CD4-positive, CD25-positive, alpha-beta regulatory T cell (primary cell): Measurements from ENCODE around the gene SLC25A38. TPM values are rescaled to one million over a fixed set of nuclear protein-coding genes. Genes with fewer than 3 reads are reported as not detected.
A peak's percentile ranks its signal among the peaks of the same experiment; 100 is the strongest.

Experiments
- ATAC-seq, 2 donors: fragments of 150-1000 bp; cut with Tn5 transposase; one replicate each; pipeline ENCODE4 v1.10.0; 2021; ENCODE audit warnings: low read depth in 2 of 2, moderate number of reproducible peaks in 2 of 2, moderate library complexity in 1 of 2
- DNase-seq, 3 donors: peaks; one replicate each; pipeline versions ENCODE4 v3.0.0 to v3.0.0-alpha.2; 2012 to 2022; ENCODE audit warnings: mixed read lengths in 1 of 3
- H3K27ac ChIP-seq: one replicate; pipeline ENCODE4 v1.7.0; 2013; ENCODE audit warnings: mild to moderate bottlenecking, low read length; ENCODE audit not compliant: insufficient read depth, poor library complexity, severe bottlenecking
- H3K27me3 ChIP-seq: one replicate; pipeline ENCODE4 v1.7.0; 2013; ENCODE audit warnings: low read length; ENCODE audit not compliant: control insufficient read depth, insufficient read depth
- H3K36me3 ChIP-seq: one replicate; pipeline ENCODE4 v1.7.0; 2013; ENCODE audit warnings: mild to moderate bottlenecking, low read length, moderate library complexity; ENCODE audit not compliant: control insufficient read depth, insufficient read depth
- H3K4me1 ChIP-seq: 2 replicates; pipeline ENCODE4 v1.7.0; 2013; ENCODE audit warnings: mild to moderate bottlenecking, low read length; ENCODE audit not compliant: insufficient read depth, control insufficient read depth, poor library complexity, severe bottlenecking
- H3K4me3 ChIP-seq: one replicate; pipeline ENCODE4 v1.7.0; 2013; ENCODE audit warnings: low read depth, mild to moderate bottlenecking, low read length, moderate library complexity
- H3K9me3 ChIP-seq, 2 experiments: 1 replicate in 1 of 2; 2 replicates in 1 of 2; pipeline ENCODE4 v1.7.0; 2013; ENCODE audit warnings: low read length in 2 of 2, mild to moderate bottlenecking in 1 of 2, moderate library complexity in 1 of 2; ENCODE audit not compliant: control insufficient read depth in 2 of 2
- H3K27ac Mint-ChIP-seq, 3 donors: one replicate each; pipeline ENCODE4 v1.8.0; 2020 to 2022; ENCODE audit warnings: mild to moderate bottlenecking in 3 of 3, mixed read lengths in 3 of 3, moderate library complexity in 2 of 3
- H3K27me3 Mint-ChIP-seq: one replicate; pipeline ENCODE4 v1.8.0; 2022; ENCODE audit warnings: mild to moderate bottlenecking, mixed read lengths
- H3K36me3 Mint-ChIP-seq: one replicate; pipeline ENCODE4 v1.8.0; 2020; ENCODE audit warnings: mixed read lengths
- H3K4me1 Mint-ChIP-seq, 4 donors: one replicate each; pipeline ENCODE4 v1.8.0; 2020 to 2022; ENCODE audit warnings: mixed read lengths in 4 of 4, mild to moderate bottlenecking in 1 of 4
- H3K4me3 Mint-ChIP-seq, 4 donors: one replicate each; pipeline ENCODE4 v1.8.0; 2020 to 2022; ENCODE audit warnings: mild to moderate bottlenecking in 4 of 4, mixed read lengths in 4 of 4, moderate library complexity in 3 of 4
- H3K9me3 Mint-ChIP-seq, 7 donors: one replicate each; pipeline ENCODE4 v1.8.0; 2020 to 2022; ENCODE audit warnings: mixed read lengths in 7 of 7, mild to moderate bottlenecking in 3 of 7, moderate library complexity in 2 of 7
- polyA plus RNA-seq, 4 donors: library from polyadenylated mRNA; unstranded; fragments of 300-500 nt; fragmentation: Illumina TruSeq; gene quantifications; one replicate each; pipeline ENCODE4 v1.2.3, GENCODE V29; 2021
- total RNA-seq: library from RNA; stranded (reverse); gene quantifications from one replicate; pipeline ENCODE4 v1.2.3, GENCODE V29; 2022

Gene SLC25A38
- total and polyA plus RNA-seq, 5 donors from 2014 or later, result 52.2 to 70.1 (median 65.0) TPM

GRCh38 chr3:39386318-39386717 lies 3.1 kb downstream of the SLC25A38 start:
- no peaks in the 10 kb centered on the region for H3K27me3 Mint-ChIP-seq
- peak overlapping the region; percentile 30 to 98 (median 64) for H3K4me3 Mint-ChIP-seq
- peaks cover 22% of the 10 kb centered on the region for H3K36me3 Mint-ChIP-seq
- Histone ChIP-seq H3K36me3 (peaks cover 18% of the 10 kb centered on the region), H3K27me3 (no peaks in the 10 kb centered on the region), H3K4me1 (peaks cover 74% of the 10 kb centered on the region), H3K9me3 (no peaks in the 10 kb centered on the region), H3K4me3 (peak overlapping the region; percentile 45), H3K27ac (peak overlapping the region; percentile 58)
- DNase-seq (no peak), ATAC-seq (no peak)
- H3K27ac Mint-ChIP-seq, result peak overlapping the region in 2 of 3 donors; percentile 44 to 77
- H3K9me3 Mint-ChIP-seq, result peaks cover 0 to 1% (median 0%) of the 10 kb centered on the region in 7 donors
- H3K4me1 Mint-ChIP-seq, result peaks cover 47 to 85% (median 60%) of the 10 kb centered on the region in 4 donors

DNA sequence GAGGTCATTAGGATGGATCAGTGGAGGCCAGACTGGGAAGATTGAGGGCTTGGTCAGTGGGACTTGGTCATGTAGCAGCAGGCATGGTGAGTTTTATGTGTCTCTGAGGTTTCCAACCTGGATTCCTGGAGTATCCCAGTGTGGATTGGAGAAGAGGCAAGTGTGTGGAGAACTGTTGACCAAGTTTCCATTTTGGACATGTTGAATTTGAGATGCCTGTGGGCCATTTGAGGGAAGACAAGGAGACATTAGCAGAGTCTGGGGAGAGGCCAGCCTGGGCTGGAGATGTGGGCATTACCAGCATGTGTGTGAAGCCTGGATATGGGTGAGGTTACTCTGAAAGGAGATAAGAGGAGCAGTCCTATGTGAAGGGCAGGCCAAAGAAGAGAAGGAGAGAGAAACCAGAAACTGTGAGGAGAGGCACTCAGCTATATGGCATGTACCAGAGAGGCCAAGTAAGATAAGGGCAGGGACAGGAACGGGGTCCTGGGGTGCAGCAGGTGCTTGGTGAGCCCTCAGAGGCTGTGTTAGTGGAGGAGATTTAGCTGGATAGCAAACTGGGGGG lies 4.3 kb downstream of the SLC25A38 start:
- Mint-ChIP-seq H3K27ac (peak overlapping the region; percentile 59 to 83 (median 72)), H3K4me1 (peaks cover 43 to 82% (median 62%) of the 10 kb centered on the region in 4 donors), H3K36me3 (peaks cover 29% of the 10 kb centered on the region), H3K9me3 (peaks cover 0 to 1% (median 0%) of the 10 kb centered on the region in 7 donors), H3K27me3 (no peaks in the 10 kb centered on the region), H3K4me3 (peak overlapping the region; percentile 30 to 98 (median 63))
- Histone ChIP-seq H3K9me3 (no peaks in the 10 kb centered on the region), H3K27me3 (no peaks in the 10 kb centered on the region), H3K27ac (no peak overlapping the region), H3K4me3 (peak overlapping the region; percentile 34), H3K4me1 (peaks cover 72% of the 10 kb centered on the region), H3K36me3 (peaks cover 29% of the 10 kb centered on the region)
- DNase-seq (no peak), ATAC-seq (no peak)

DNA sequence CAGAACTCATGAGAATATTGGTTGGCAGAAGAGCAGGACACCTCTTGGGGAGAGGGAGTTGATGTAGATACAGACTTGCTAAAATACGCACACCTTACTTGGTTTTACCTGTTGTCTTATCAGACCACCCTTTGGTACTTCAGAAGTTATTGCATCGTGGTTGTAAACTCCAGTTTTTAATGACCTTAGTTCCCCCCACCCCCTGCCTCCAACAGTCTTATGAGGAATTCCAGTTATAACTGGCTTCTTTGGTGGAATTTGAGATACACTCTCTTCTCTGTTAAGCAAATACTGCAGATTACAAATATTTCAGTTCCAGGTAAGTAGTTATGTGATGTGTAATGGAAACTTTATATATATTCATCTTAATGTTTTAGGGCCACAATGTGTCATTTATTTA lies 5.0 kb downstream of the SLC25A38 start:
- peaks cover 66% of the 10 kb centered on the region for H3K4me1 ChIP-seq
- peaks cover 0 to 1% (median 0%) of the 10 kb centered on the region in 7 donors for H3K9me3 Mint-ChIP-seq
- H3K27ac ChIP-seq, result peak overlapping the region; percentile 69
- H3K4me3 ChIP-seq, result no peak overlapping the region
- no peaks in the 10 kb centered on the region for H3K9me3 ChIP-seq
- peaks cover 29% of the 10 kb centered on the region for H3K36me3 Mint-ChIP-seq
- H3K27me3 Mint-ChIP-seq, result no peaks in the 10 kb centered on the region
- peak overlapping the region; percentile 9 to 91 (median 59) for H3K27ac Mint-ChIP-seq
- peak overlapping the region in 3 of 4 donors; percentile 10 to 98 (median 75) for H3K4me3 Mint-ChIP-seq
- H3K4me1 Mint-ChIP-seq, result peaks cover 43 to 77% (median 60%) of the 10 kb centered on the region in 4 donors
- ATAC-seq (no peak), DNase-seq (no peak)
- H3K36me3 ChIP-seq, result peaks cover 36% of the 10 kb centered on the region
- no peaks in the 10 kb centered on the region for H3K27me3 ChIP-seq

DNA sequence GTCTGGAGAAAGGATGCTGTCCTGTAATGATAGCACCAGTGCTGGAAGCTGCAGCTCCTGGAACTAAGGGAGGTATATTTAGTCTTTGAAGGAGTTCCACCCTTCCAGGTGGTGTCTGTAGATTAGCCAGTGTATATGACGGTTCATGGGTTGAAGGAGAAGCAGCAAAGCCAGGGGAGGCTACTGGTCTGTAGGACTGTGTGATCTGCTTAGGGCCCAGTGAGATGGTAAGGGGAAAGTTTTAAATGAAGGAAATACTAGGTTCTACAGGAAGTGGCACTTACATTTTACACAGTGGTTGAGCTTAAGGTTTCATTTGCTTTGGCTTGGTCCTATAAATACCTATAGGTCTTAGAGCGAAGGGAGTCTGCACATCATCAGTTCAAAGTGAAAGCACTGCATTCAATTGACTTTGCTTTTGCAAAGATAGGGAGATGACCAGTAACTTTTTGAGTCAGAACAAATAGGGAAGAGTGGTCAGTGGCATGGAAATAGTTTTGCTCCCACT lies 5.6 kb downstream of the SLC25A38 start:
- H3K4me1 ChIP-seq, result peaks cover 60% of the 10 kb centered on the region
- Mint-ChIP-seq H3K4me3 (peak overlapping the region; percentile 55 to 77 (median 70)), H3K4me1 (peaks cover 43 to 71% (median 57%) of the 10 kb centered on the region in 4 donors), H3K36me3 (peaks cover 32% of the 10 kb centered on the region), H3K9me3 (peaks cover 0 to 1% (median 0%) of the 10 kb centered on the region in 7 donors), H3K27me3 (no peaks in the 10 kb centered on the region), H3K27ac (peak overlapping the region; percentile 54 to 94 (median 94))
- DNase-seq, result peak in 1 of 3 donors; percentile 77
- no peaks in the 10 kb centered on the region for H3K27me3 ChIP-seq
- ATAC-seq, result peak; percentile 15 to 19
- H3K4me3 ChIP-seq, result peak overlapping the region; percentile 59
- H3K27ac ChIP-seq, result peak overlapping the region; percentile 69
- H3K9me3 ChIP-seq, result no peaks in the 10 kb centered on the region
- H3K36me3 ChIP-seq, result peaks cover 41% of the 10 kb centered on the region

DNA sequence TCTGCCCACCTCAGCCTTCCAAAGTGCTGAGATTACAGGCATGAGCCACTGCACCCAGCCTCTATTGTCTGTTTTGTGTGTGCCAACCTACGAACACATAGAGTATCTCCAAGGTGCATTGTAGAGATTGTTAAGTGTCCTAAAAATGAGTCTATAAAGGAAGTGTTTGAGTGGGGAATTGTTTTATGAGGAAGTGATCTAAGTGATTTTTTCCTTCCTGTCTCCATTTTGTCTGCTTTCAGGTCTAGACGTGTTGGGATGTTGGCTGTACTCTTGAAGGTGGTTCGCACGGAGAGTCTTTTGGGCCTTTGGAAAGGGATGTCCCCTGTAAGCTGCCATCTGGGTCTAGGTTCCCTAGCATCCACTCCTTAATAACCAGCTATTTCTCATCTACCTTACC lies 7.0 kb downstream of the SLC25A38 start:
- H3K4me1 Mint-ChIP-seq, result peaks cover 39 to 61% (median 52%) of the 10 kb centered on the region in 4 donors
- Histone ChIP-seq H3K27ac (no peak overlapping the region), H3K4me1 (peaks cover 49% of the 10 kb centered on the region), H3K9me3 (no peaks in the 10 kb centered on the region), H3K36me3 (peaks cover 55% of the 10 kb centered on the region), H3K27me3 (no peaks in the 10 kb centered on the region), H3K4me3 (no peak overlapping the region)
- H3K27ac Mint-ChIP-seq, result peak overlapping the region; percentile 28 to 88 (median 78)
- no peak for ATAC-seq
- H3K4me3 Mint-ChIP-seq, result peak overlapping the region in 1 of 4 donors; percentile 33
- peaks cover 44% of the 10 kb centered on the region for H3K36me3 Mint-ChIP-seq
- peaks cover 0 to 1% (median 0%) of the 10 kb centered on the region in 7 donors for H3K9me3 Mint-ChIP-seq
- no peak for DNase-seq
- no peaks in the 10 kb centered on the region for H3K27me3 Mint-ChIP-seq

- no peaks in the 10 kb centered on the region for H3K27me3 Mint-ChIP-seq
- H3K36me3 Mint-ChIP-seq, result peaks cover 44% of the 10 kb centered on the region
- H3K27me3 ChIP-seq, result no peaks in the 10 kb centered on the region
- ATAC-seq (no peak), DNase-seq (no peak)
- H3K9me3 Mint-ChIP-seq, result no peaks in the 10 kb centered on the region
- H3K36me3 ChIP-seq, result peaks cover 74% of the 10 kb centered on the region
- H3K4me1 Mint-ChIP-seq, result peaks cover 0 to 11% (median 4%) of the 10 kb centered on the region in 4 donors
- H3K4me1 ChIP-seq, result no peaks in the 10 kb centered on the region
- H3K4me3 ChIP-seq, result no peak overlapping the region
- no peak overlapping the region for H3K4me3 Mint-ChIP-seq
- no peak overlapping the region for H3K27ac ChIP-seq
- no peaks in the 10 kb centered on the region for H3K9me3 ChIP-seq
- no peak overlapping the region for H3K27ac Mint-ChIP-seq
Observed at GRCh38 chr3:39396690-39397089, 13.5 kb downstream of the SLC25A38 start.

- H3K36me3 ChIP-seq, result peaks cover 55% of the 10 kb centered on the region
- no peaks in the 10 kb centered on the region for H3K27me3 ChIP-seq
- no peak overlapping the region for H3K4me3 ChIP-seq
- H3K27ac Mint-ChIP-seq, result peak overlapping the region in 2 of 3 donors; percentile 23 to 74
- no peak overlapping the region for H3K4me3 Mint-ChIP-seq
- ATAC-seq, result peak in 1 of 2 donors; percentile 28
- no peak overlapping the region for H3K27ac ChIP-seq
- peaks cover 38% of the 10 kb centered on the region for H3K36me3 Mint-ChIP-seq
- H3K27me3 Mint-ChIP-seq, result no peaks in the 10 kb centered on the region
- no peaks in the 10 kb centered on the region for H3K9me3 Mint-ChIP-seq
- H3K9me3 ChIP-seq, result no peaks in the 10 kb centered on the region
- DNase-seq, result no peak
- H3K4me1 ChIP-seq, result no peaks in the 10 kb centered on the region
- H3K4me1 Mint-ChIP-seq, result peaks cover 0 to 9% (median 4%) of the 10 kb centered on the region in 4 donors
Observed at GRCh38 chr3:39398700-39399099, 15.5 kb downstream of the SLC25A38 start.
